Osteocyte (in vitro differentiated cells): ENCODE measurements around the gene CYTH1. TPM values are rescaled to one million over a fixed set of nuclear protein-coding genes. Genes with fewer than 3 reads are reported as not detected.

Source experiments
- DNase-seq: peaks from one replicate; pipeline ENCODE4 v3.0.0; 2021; ENCODE audit warnings: mixed read lengths; ENCODE audit not compliant: unreplicated experiment; ENCODE audit errors: extremely low spot score
- H3K27ac Mint-ChIP-seq: one replicate; pipeline ENCODE4 v1.8.0; 2021; ENCODE audit warnings: mild to moderate bottlenecking, mixed read lengths; ENCODE audit not compliant: unreplicated experiment
- H3K27me3 Mint-ChIP-seq: one replicate; pipeline ENCODE4 v1.8.0; 2021; ENCODE audit warnings: mixed read lengths; ENCODE audit not compliant: unreplicated experiment
- H3K36me3 Mint-ChIP-seq: one replicate; pipeline ENCODE4 v1.8.0; 2021; ENCODE audit warnings: mixed read lengths; ENCODE audit not compliant: unreplicated experiment
- H3K4me1 Mint-ChIP-seq: one replicate; pipeline ENCODE4 v1.8.0; 2021; ENCODE audit warnings: mixed read lengths; ENCODE audit not compliant: unreplicated experiment
- H3K4me3 Mint-ChIP-seq: one replicate; pipeline ENCODE4 v1.8.0; 2021; ENCODE audit warnings: mild to moderate bottlenecking, moderate library complexity, mixed read lengths; ENCODE audit not compliant: unreplicated experiment
- H3K9me3 Mint-ChIP-seq: one replicate; pipeline ENCODE4 v1.8.0; 2021; ENCODE audit warnings: mixed read lengths; ENCODE audit not compliant: unreplicated experiment
- total RNA-seq: library from RNA; stranded (reverse); gene quantifications from 2 replicates; pipeline ENCODE4 v1.2.1, GENCODE V29; 2021
- TF ChIP-seq, protein P1 (sequence below): fragments of 200-600 bp; sonication (generic); IDR thresholded peaks from 2 replicates; pipeline ENCODE4 v1.5.0; 2021; ENCODE audit warnings: antibody characterized with exemption, mild to moderate bottlenecking, moderate library complexity

The CYTH1 gene
- total RNA-seq, 1 donor from 2014 or later = 113 TPM

DNA sequence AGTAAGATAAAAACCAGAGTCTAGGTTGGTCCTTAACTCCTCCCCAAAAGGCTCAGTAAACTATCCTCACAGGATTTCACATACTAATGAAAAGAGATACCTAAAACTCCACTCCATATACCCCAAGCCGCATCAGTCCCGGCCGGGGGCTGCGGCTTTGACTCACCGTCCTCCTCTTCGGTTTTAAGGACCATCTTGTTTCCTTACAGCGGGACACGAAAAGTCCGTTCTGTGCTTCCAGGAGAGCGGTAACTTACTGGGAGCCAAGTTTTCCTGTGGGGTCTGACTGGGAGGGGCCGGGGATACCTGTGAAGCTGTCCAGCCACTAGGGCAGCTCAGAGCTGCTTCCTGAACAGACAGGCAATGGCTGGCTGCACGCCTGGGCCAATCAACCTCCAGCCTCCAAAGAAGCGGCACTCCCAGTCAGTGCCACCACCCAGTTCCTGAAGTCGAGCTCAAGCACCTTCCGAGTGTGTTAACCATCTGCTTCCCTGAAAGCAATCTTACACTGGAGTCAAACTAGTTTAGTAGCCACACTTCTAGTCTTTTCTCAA lies 45.5 kb downstream of the CYTH1 start:
- no peaks in the 10 kb centered on the region for H3K9me3 Mint-ChIP-seq
- H3K27me3 Mint-ChIP-seq = no peaks in the 10 kb centered on the region
- H3K27ac Mint-ChIP-seq = peak overlapping the region; percentile 85
- TF ChIP-seq, protein P1, sequence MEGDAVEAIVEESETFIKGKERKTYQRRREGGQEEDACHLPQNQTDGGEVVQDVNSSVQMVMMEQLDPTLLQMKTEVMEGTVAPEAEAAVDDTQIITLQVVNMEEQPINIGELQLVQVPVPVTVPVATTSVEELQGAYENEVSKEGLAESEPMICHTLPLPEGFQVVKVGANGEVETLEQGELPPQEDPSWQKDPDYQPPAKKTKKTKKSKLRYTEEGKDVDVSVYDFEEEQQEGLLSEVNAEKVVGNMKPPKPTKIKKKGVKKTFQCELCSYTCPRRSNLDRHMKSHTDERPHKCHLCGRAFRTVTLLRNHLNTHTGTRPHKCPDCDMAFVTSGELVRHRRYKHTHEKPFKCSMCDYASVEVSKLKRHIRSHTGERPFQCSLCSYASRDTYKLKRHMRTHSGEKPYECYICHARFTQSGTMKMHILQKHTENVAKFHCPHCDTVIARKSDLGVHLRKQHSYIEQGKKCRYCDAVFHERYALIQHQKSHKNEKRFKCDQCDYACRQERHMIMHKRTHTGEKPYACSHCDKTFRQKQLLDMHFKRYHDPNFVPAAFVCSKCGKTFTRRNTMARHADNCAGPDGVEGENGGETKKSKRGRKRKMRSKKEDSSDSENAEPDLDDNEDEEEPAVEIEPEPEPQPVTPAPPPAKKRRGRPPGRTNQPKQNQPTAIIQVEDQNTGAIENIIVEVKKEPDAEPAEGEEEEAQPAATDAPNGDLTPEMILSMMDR = no peak
- no peak for DNase-seq
- H3K4me3 Mint-ChIP-seq = no peak overlapping the region
- peaks cover 62% of the 10 kb centered on the region for H3K4me1 Mint-ChIP-seq
- H3K36me3 Mint-ChIP-seq = peaks cover 3% of the 10 kb centered on the region

DNA sequence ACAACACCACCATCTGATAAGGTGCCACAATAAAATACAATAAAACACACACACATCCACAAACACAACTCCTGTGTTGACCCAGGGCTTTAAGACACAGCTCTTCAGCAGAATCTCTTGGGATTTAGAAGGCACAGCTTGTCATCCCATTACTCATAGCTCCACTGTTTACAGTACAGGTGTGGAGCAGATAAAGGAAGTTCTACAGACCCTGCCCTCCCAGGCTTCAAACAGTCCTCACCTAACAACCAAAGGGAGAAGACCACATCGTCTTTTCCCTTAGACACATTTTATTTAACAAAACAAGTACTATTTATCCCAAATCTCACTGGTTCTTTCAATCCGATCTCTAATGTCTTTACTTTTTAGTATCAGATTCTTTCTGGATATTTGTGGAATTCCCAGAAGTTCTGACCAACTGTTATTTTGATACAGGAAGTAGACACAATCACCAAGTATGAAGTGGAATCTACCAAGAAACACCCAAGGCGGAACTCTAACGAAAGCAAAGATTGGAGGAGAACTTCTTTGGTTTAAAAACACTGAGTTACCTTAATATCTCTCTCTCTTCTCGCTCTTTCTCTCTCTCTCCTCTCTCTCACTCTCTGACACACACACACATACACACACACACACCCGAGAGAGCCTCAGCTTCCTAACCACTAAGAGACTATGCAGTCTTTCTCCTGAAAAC lies 46.1 kb downstream of the CYTH1 start:
- DNase-seq = no peak
- H3K36me3 Mint-ChIP-seq = peaks cover 3% of the 10 kb centered on the region
- peak overlapping the region; percentile 85 for H3K27ac Mint-ChIP-seq
- H3K27me3 Mint-ChIP-seq = no peaks in the 10 kb centered on the region
- no peaks in the 10 kb centered on the region for H3K9me3 Mint-ChIP-seq
- H3K4me1 Mint-ChIP-seq = peaks cover 59% of the 10 kb centered on the region
- no peak overlapping the region for H3K4me3 Mint-ChIP-seq
- TF ChIP-seq, protein P1 = no peak

DNA sequence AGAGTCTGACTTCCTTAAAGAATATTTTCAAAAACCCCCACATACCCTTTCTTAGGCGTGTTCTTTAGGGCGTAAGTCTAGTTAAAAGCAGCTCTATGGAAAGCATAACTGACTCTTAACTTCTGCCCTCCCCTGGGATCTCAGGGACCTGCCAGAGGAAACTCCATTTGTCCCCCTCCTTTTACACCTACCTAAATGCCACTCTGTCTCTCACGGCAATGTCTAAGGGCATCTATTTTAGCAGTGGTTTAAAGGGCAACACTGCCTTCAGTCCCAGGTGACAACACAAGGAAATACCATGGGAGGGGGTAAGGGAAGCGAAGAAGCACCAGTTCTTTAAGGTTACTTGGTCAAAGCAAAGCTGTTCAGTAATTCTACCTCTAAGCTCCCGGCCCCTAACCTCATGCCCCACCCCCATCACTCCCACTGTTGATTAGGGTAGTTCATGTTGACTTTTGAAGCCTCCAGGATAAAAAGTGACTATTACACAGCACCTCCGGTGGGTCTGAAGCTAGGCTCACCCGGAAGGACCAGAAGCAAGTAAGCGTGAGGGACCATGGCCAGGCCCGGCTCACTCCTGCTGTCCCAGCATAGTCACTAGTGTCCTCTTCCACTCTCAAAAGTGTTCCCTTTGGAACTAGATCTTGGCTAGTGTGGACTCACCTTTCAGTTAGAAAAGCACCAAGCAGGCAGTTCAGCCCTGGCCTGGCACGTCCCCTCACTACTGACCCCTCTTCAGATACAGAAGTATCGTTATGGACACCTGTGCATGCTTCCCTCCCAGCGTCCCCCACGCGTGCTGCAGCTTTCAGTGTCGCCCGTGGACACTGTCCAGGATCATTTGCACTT lies 47.1 kb downstream of the CYTH1 start:
- DNase-seq = no peak
- TF ChIP-seq, protein P1 = no peak
- Mint-ChIP-seq H3K27ac (peak overlapping the region; percentile 85), H3K9me3 (no peaks in the 10 kb centered on the region), H3K27me3 (no peaks in the 10 kb centered on the region), H3K4me1 (peaks cover 55% of the 10 kb centered on the region), H3K36me3 (peaks cover 3% of the 10 kb centered on the region), H3K4me3 (no peak overlapping the region)

DNA sequence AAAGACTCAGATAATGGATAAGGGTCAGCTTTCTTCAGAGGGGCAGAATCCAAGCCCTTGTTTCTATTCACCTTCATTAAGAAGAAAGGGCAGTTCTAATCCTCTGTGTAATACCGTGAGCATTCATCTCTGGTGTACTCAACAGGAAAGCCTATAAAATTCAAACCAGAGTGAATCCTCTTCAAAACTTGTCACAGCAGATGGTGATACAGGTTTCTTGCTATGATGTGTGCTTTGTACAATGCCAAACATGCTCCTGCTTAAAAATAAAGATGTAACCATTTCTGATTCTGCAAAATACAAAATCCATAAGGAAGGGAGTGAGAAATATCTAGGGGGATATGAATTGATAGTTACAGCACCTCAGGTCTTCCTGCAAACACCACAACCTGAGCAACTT lies 49.7 kb downstream of the CYTH1 start:
- H3K27me3 Mint-ChIP-seq = no peaks in the 10 kb centered on the region
- H3K4me1 Mint-ChIP-seq = peaks cover 34% of the 10 kb centered on the region
- H3K9me3 Mint-ChIP-seq = no peaks in the 10 kb centered on the region
- no peak overlapping the region for H3K27ac Mint-ChIP-seq
- TF ChIP-seq, protein P1 = no peak
- H3K36me3 Mint-ChIP-seq = no peaks in the 10 kb centered on the region
- H3K4me3 Mint-ChIP-seq = no peak overlapping the region
- no peak for DNase-seq

DNA sequence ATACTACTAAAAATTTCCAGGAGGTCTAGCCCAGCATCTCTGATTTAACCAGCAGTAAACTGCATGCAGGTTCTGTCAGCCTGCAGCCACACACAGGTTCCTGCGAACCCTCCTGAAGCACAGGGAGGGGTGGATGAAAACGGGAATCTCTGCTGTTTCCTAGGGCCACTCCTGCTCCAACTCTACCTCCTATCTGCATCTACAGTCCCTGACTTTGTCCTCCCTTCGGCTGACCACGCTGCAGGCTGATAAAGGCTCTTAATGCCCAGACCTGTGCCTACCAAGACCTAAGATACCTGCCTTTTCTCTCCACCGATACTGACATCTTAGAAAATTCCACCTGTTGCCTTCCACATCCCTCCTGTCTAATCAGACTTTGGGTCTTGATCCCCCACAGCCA lies 50.2 kb downstream of the CYTH1 start:
- Mint-ChIP-seq H3K4me3 (no peak overlapping the region), H3K27ac (no peak overlapping the region), H3K4me1 (peaks cover 30% of the 10 kb centered on the region), H3K9me3 (no peaks in the 10 kb centered on the region), H3K27me3 (no peaks in the 10 kb centered on the region), H3K36me3 (no peaks in the 10 kb centered on the region)
- TF ChIP-seq, protein P1 = no peak
- DNase-seq = no peak
